Measurements from ENCODE around the gene ZBTB22.

Gene ZBTB22

GRCh38 chr6:33335916-33336315 lies 18.4 kb upstream of the ZBTB22 start:
- no peak overlapping the region for H3K4me3 ChIP-seq (ENCODE audit: low read depth, low read length)

GRCh38 chr6:33333666-33334065 lies 16.1 kb upstream of the ZBTB22 start:
- no peak overlapping the region for H3K4me3 ChIP-seq (ENCODE audit: low read depth, low read length)
- DNase-seq (ENCODE audit: low read depth), result no peak
- TF ChIP-seq CTCF (conservative IDR thresholded peaks at IDR 0.05; ENCODE audit: low read depth, low read length), result no peak

More at GRCh38 chr6:33335916-33336315, 18.4 kb upstream of the ZBTB22 start:
- DNase-seq (ENCODE audit: low read depth), result no peak
- TF ChIP-seq CTCF (conservative IDR thresholded peaks at IDR 0.05; ENCODE audit: low read depth, low read length), result no peak

- no peak overlapping the region for H3K4me3 ChIP-seq (ENCODE audit: low read depth, low read length)
- TF ChIP-seq CTCF (conservative IDR thresholded peaks at IDR 0.05; ENCODE audit: low read depth, low read length), result no peak
- DNase-seq (ENCODE audit: low read depth), result no peak
Measured at GRCh38 chr6:33330736-33331135, 13.2 kb upstream of the ZBTB22 start.

- no peak for TF ChIP-seq CTCF (conservative IDR thresholded peaks at IDR 0.05; ENCODE audit: low read depth, low read length)
- H3K4me3 ChIP-seq (ENCODE audit: low read depth, low read length), result no peak overlapping the region
- DNase-seq (ENCODE audit: low read depth), result no peak
Measured at GRCh38 chr6:33329058-33329457, 11.5 kb upstream of the ZBTB22 start.

- no peak for DNase-seq (ENCODE audit: low read depth)
Measured at GRCh38 chr6:33324125-33324524, 6.6 kb upstream of the ZBTB22 start.

GRCh38 chr6:33323623-33323948 lies 6.0 kb upstream of the ZBTB22 start:
- no peak for DNase-seq (ENCODE audit: low read depth)
- TF ChIP-seq CTCF (conservative IDR thresholded peaks at IDR 0.05; ENCODE audit: low read depth, low read length), result no peak
- H3K4me3 ChIP-seq (ENCODE audit: low read depth, low read length), result peak overlapping the region; percentile 79

More at GRCh38 chr6:33324125-33324524, 6.6 kb upstream of the ZBTB22 start:
- H3K4me3 ChIP-seq (ENCODE audit: low read depth, low read length), result no peak overlapping the region
- TF ChIP-seq CTCF (conservative IDR thresholded peaks at IDR 0.05; ENCODE audit: low read depth, low read length), result no peak

- TF ChIP-seq CTCF (conservative IDR thresholded peaks at IDR 0.05; ENCODE audit: low read depth, low read length), result no peak
- DNase-seq (ENCODE audit: low read depth), result no peak
Measured at GRCh38 chr6:33321227-33321626, 3.7 kb upstream of the ZBTB22 start.

More at GRCh38 chr6:33321227-33321626, 3.7 kb upstream of the ZBTB22 start:
- no peak overlapping the region for H3K4me3 ChIP-seq (ENCODE audit: low read depth, low read length)

All from choroid plexus epithelial cell (primary cell).